ENCODE data around the gene CD53.
"Not testable (repeated sequence)": the region's sequence is repeated elsewhere in the genome, so short reads cannot be mapped to it uniquely, and the experiment has no call there.

CD53 gene

DNA sequence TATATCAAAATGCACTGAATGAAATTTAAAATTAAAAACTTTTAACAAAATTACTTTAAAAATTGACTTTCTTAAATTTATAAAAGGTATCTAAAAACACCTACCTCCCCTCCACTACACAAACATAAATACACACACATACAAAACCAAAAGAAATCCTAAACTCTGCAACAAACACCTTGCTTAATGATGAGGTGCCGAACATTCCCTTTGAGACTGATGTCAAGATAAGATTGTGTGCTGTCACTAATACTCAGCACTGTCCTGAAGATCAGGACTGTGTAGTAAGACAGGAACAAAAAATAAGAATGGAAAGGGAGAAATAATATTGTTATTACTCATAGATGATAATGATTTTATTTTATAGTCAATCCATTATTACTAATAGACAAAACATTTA, 45.1 kb downstream of the CD53 start:
- no peak for DNase-seq

DNA sequence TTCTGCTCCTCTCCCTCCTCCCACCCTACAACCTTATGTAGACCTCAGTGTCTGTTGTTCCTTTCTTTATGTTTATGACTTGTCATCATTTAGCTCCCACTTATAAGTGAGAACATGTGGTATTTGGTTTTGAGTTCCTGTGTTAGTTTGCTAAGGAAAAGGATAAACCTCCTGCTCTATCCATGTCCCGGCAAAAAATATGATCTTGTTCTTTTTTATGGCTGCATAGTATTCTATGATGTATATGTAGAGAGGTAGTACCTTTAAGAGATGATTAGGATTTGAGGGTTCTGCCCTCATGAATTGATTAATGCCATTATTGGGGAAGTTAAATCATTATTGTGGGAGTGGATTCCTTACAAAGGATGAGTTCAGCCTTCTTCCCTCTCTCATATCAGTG, 49.0 kb downstream of the CD53 start:
- no peak for DNase-seq

GRCh38 chr1:110927484-110928075, 54.6 kb downstream of the CD53 start:
- DNase-seq, result no peak

GRCh38 chr1:110928191-110928590, 55.2 kb downstream of the CD53 start:
- DNase-seq, result no peak

- DNase-seq, result no peak
Measured at GRCh38 chr1:110928904-110929303, 56.0 kb downstream of the CD53 start.

- not testable (repeated sequence) for DNase-seq
Measured at GRCh38 chr1:110931097-110931496, 58.1 kb downstream of the CD53 start.

- DNase-seq, result no peak
Measured at GRCh38 chr1:110936567-110936966, 63.6 kb downstream of the CD53 start.

GRCh38 chr1:110944806-110945205, 71.9 kb downstream of the CD53 start:
- DNase-seq, result no peak

DNA sequence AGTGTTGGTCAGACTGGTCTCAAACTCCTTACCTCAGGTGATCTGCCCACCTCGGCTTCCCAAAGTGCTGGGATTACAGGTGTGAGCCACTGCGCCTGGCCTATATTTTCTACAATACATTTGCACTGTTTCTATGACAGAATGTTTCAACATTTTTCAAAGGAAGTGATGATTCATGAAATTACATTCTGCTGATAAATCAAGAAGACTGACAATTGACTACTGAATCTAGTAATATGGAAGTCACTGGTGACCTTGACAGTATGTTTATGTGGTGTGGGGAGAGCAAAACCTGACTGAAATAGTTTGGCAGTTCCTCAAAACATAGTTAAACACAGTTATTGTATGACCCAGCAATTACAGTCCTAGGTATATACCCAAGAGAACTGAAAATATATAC, 72.7 kb downstream of the CD53 start:
- DNase-seq, result no peak

DNA sequence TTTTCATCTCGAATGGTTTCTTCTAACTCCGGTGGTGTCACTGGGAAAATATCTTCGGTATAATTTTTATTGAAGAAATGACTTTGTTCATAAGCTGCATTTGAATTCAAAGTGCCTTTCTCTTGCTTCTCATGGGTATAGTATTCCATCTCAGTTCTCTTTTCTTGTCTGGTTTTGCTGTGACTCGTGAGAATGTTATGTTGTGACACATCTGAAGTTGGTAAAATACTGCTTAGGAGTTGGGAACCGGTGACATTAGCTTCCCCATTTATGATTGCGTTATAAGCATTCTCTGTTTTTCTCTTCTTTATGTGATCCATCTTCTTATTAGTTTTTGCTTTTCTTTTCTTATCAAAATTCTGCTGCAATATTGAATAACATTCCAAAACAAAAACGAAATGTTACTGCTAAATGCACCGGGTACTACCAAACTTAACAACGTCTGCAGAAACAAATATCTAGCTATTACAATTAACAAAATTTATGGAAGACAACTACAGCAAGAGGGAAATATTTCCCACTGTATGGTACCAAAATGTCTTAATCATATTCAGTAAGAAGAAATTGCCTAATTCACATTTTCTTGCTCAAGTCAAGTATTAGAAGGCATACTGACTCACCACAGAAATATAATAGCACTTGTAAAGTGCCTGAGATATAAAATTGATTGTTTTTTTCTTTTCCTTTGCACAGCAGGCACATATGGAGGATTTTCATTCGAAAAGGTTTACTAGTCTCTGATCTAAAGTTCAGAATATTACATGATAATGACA, 75.3 kb downstream of the CD53 start:
- no peak for DNase-seq
